CD4-positive, alpha-beta T cell treated with Interleukin-17A for 4 hours (primary cell): ENCODE measurements around the gene MBD4.
"Not testable (repeated sequence)": the region's sequence is repeated elsewhere in the genome, so short reads cannot be mapped to it uniquely, and the experiment has no call there.

Experiments used
- DNase-seq: peaks from one replicate; pipeline ENCODE4 v3.0.0-alpha.2; 2020; ENCODE audit warnings: mixed read lengths

Gene MBD4

DNA sequence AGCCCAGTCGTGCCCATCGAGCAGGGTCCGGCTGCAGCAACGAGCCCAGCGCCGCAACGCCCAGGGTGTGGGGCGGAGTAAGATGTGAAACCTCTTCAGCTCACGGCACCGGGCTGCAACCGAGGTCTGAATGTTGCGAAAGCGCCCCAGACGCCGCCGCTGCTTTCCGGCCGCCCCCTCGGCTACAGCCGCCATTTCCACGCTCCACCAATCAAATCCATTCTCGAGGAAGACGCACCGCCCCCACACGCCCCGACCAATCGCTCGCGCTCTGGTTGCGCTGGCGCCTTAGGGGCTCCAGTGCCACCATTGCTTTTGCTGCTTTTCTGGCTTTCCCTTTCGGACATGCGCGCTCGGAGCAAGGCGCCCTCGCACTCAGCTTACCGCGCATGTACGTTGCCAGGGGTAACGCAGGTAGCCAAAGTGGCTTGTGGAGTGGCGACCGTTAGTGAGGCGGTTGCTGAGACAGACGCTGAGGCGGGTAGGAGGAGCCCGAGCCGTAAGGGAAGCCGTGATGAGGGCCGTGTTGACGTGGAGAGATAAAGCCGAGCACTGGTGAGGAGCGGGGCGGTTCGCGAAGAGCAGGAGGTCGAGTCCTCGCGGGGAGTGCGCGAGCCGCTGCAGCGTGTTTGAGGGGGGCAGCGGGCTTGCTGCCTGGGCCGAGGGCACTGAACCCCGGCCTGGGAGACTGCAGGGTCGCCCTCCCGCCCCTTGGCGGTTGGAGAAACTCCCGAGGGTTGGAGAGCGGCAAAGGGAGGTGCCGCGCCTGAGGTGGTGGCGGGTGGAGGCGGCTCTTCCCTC, at the start of gene MBD4, which contains the start of gene IFT122:
Gene MBD4 (minus strand): TSS at position 132 of the 801 bp plus-strand sequence. CDS start 115 bp downstream, at position 17.
Gene IFT122 (plus strand): TSS at position 408 of the 801 bp plus-strand sequence. CDS start 107 bp downstream, at position 515.
- peak; percentile 98 for DNase-seq

GRCh38 chr3:129489258-129489657, 49.5 kb upstream of the MBD4 start:
- not testable (repeated sequence) for DNase-seq

GRCh38 chr3:129487868-129488335, 48.2 kb upstream of the MBD4 start:
- not testable (repeated sequence) for DNase-seq

- DNase-seq: no peak
These were observed 47.6 kb upstream of the MBD4 start for GRCh38 chr3:129487183-129487867.

DNA sequence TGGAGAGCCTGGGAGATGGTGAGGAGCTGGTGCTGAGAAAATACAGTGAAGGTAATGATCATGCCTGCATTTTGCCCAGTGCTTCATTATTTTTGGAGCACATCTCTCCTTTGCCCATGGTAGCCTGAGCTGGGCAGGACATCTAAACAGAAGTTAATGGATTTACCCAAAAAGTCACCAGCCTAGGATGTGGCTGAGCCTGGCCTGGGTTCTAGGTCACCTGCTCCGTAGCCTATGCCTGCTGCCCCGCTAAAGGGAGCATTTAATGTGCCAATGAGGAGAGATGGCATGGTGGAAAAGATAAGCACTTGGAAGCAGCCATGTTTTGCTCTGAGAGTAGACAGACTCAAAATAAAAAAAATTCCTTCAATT, 46.9 kb upstream of the MBD4 start:
- no peak for DNase-seq

GRCh38 chr3:129485721-129486663, 46.2 kb upstream of the MBD4 start:
- no peak for DNase-seq

GRCh38 chr3:129485146-129485545, 45.4 kb upstream of the MBD4 start:
- not testable (repeated sequence) for DNase-seq

DNA sequence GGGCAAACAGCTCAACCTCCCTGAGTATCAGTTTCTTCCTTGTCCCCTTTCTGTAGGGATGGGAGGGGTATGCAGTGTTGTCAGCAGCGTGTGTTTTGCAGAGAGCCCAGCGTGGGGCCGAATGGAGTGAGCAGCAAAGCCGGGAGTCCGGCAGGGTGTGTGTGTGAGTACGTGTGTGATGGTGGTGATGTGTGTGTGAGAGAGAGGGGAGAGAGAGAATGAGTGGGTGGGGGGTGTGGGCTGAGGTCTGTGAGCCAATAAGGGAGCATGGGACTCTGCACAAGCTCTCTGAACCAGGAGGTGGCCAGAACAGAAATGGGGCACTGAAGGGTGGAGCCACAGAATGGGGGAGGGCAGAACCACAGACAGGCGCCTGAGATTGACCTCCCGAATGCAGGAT, 44.1 kb upstream of the MBD4 start:
- DNase-seq: no peak

GRCh38 chr3:129482721-129483120, 43.0 kb upstream of the MBD4 start:
- no peak for DNase-seq

DNA sequence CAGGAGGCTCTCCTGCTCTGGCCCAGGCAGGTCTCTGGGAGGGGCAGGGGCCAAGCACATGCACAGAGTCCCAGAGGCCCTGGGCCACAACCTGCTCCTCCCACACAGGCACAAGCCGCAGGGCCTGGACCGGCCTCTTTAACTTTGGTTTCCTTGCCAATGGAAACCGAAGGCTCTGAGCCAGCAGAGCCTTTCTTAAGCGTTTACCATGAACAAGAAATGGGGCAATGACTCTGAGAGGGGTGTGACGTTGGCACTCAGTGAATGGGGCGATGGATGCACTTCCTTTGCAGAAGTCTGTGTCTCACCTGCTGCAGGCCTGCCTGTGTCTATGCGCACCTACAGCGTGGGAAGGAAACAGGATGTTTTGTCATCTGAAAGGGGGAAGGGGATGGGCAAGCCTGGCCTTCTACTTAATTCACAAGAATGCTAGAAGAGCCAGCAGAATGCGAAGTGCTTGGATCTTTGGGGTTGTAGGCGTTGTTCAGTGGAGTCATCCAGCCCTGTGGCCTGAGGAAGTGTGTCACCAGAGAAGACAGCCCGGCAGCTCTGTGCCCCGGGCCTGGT, 42.1 kb upstream of the MBD4 start:
- peak; percentile 65 for DNase-seq

DNA sequence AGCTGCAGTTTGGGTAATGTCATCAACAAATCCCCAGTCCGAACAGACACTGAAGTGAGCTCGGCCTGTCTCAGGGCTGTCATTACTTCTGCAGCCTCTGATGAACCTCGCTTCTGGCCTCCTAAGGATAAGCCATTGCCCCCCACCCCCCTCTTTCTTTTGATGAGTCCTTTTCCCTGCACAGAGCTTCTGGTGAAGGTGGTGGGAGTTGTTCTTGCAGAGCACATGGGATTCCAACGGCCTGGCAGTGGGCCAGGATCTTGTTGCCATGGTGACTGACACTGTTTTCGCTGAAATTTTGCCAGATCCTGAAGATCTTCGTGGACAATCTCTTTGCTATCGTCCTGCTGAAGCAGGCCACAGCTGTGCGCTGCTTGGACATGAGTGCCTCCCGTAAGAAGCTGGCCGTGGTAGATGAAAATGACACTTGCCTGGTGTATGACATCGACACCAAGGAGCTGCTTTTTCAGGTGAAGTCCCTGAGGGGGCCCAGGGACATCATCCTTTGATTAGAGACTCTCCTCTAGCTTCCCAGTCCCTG, 41.5 kb upstream of the MBD4 start:
- DNase-seq: not testable (repeated sequence)

DNA sequence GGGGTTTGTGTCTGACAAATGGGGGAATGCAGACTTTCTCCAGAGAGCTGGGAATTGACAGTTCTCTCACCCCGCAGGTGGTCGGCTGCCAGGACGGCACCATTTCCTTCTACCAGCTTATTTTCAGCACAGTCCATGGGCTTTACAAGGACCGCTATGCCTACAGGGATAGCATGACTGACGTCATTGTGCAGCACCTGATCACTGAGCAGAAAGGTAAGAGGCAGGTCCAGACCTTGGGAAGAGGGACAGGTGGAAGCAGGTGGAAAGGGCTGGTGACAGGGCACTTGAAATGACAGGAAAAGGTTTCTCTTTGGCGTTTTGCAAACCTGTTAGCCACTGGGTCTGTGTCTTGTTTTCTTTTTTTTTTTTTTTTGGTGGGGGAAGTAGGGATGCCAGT, 36.8 kb upstream of the MBD4 start:
- no peak for DNase-seq

DNA sequence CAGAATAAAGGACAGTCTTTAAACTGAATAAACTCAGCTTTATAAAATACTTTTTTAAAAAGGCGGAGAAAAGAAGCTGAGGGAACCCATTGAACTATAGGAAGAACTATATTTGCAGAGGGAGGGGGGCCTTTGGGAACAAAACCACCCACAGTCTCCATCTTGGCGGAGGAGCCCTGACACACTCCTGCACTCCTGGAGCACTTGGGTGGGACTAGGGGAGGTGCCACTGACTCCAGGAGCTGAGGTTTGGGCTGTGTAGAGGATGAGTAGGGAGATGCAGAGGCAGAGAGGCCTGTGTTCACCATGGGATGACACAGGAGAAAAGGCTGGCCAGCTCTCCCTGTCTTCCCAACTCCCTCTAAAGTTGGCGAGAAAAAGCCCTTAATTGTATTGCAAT, 36.1 kb upstream of the MBD4 start:
- DNase-seq: no peak

DNA sequence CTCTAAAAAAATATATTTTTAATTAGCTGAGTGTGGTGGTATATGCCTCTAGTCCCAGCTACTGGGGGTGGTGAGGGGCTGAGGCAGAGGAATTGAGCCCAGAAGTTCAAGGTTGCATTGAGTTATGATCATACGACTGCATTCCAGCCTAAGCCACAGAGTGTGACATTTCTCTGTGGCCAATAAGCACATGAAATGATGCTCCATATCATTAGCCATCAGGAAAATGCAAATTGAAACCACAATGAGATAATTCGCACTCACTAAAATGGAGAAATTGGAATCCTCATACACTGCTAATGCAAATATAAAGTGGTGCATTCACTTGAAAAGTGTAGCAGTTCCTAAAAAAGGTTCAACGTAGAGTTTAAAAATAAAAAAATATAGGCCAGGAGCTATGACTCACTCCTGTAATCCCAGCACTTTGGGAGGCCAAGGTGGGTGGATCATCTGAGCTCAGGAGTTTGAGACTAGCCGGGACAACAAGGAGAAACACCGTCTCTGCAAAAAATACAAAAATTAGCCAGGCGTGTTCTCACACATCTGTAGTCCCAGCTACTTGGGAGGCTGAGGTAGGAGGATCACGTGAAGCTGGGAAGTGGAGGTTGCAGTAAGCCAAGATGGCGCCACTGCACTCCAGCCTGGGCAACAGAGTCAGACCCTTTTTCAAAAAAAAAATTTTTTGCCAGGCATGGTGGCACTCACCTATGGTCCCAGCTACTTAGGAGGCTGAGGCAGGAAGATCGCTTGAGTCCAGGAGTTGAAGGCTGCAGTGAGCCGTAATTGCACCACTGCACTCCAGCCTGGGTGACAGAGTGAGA, 35.4 kb upstream of the MBD4 start:
- no peak for DNase-seq

GRCh38 chr3:129473769-129474152, 34.0 kb upstream of the MBD4 start:
- no peak for DNase-seq

GRCh38 chr3:129473067-129473768, 33.5 kb upstream of the MBD4 start:
- no peak for DNase-seq

- DNase-seq: no peak
These were observed 31.1 kb upstream of the MBD4 start for GRCh38 chr3:129470861-129471260.

DNA sequence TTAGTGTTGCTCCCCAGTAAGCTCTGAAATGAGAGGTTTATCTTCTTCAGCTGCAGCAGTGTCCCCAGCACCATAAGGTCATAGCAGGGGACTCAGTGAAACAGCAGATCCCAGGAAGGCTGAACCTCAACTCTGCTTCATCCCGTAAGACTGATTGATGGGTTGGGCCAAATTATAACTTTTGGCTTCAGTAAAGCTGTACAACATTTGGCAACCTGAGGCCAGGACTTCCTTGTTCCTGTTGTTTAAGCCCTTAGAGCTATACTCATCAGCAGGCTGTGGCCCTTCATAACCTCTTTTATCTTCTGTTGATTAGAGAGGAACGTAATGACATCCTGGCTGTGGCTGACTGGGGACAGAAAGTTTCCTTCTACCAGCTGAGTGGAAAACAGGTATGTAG, 29.3 kb upstream of the MBD4 start:
- peak; percentile 6 for DNase-seq

DNA sequence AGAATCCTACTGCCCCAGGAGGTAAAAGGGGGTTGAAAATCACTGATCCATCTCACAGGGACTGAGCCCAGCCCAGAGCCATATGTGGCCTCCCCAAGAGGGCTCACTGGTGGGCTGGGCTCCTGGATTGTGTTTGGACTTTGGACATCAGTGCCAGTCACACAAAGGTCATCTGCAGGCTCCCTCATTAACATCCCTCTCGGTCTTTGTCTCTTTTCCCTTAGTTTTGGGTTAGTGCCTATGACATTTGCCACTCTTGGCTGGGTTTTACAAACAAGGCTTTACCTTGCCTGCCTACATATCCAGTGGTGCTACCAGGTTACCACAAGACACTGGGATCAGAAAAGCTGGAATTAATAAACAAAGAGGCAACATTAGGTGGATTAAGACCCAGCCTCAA, 28.2 kb upstream of the MBD4 start:
- DNase-seq: no peak

DNA sequence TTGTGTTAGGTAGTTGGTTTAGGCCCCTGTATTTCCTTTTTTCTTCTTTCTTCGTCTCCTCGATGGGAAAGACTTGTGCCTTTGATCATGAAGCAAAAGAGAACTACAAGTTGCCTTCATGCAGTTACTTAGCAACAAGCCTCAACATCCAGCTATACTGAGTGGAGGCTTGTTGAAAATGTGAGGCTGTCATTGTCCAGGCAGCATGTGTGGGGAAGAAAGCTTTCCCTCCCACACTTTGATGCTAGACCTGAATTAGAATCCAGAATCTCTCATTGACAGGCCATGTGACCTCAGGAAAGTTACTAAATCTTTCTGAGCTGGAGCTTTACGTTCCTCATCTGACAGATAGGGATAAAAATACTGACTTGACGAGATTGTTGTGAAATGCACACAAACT, 24.0 kb upstream of the MBD4 start:
- DNase-seq: no peak

DNA sequence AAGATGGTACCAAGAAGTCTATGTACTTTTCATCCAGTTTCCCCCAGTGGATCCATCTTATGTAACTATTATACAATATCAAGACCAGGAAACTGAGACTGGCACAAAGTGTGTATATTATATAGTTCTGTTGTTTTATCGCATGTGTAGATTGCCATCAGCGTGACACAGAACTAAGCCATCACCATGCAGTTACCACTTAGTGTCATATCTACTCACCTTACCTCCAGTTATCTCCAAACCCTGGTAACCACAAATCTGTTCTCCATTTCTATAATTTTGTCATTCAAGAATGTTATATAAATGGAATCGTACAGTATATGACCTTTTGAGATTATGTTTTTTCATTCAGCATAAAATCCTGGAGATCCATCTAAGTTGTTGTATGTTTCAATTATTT, 23.3 kb upstream of the MBD4 start:
- DNase-seq: no peak
